ENCODE data around the gene SP8. TPM values are rescaled to one million over a fixed set of nuclear protein-coding genes. Genes with fewer than 3 reads are reported as not detected.

Gene SP8
- total RNA-seq, 2 donors from 2014 or later: 3.3 to 5.2 TPM

DNA sequence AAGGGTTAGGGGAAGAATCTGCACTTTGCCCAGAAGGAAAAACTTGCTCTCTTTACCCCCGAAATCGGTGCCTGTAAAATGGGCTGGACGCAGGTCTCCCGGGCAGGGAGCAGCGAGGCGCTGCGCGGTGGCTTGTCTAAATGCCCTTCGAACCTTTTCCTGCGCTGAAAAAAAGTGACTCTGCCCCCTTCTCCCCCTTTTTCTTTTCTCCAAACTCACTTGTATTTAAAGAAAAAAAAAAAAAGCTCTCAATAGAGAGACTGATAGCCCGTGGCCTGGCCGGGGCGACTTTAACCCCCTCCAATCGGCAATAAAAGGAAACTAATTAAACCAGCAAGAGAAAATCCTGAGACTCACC lies 286 bp downstream of the SP8 start:
- Histone ChIP-seq H3K27ac (ENCODE audit: low read depth, low read length) (no peak overlapping the region), H3K9ac (ENCODE audit: extremely low read depth, low read length, poor library complexity, severe bottlenecking) (peak overlapping the region; percentile 75), H3K36me3 (ENCODE audit: control insufficient read depth, insufficient read depth, low read length) (no peaks in the 10 kb centered on the region), H3K4me3 (ENCODE audit: low read length) (peak overlapping the region; percentile 91), H3K27me3 (ENCODE audit: control insufficient read depth, insufficient read depth, low read length, poor library complexity, severe bottlenecking) (peaks cover 36% of the 10 kb centered on the region), H3K9me3 (ENCODE audit: control insufficient read depth, low read length) (no peaks in the 10 kb centered on the region), H3K4me1 (ENCODE audit: control insufficient read depth, insufficient read depth, low read length) (peaks cover 6% of the 10 kb centered on the region)
- no peak for DNase-seq
- TF ChIP-seq, protein P1, sequence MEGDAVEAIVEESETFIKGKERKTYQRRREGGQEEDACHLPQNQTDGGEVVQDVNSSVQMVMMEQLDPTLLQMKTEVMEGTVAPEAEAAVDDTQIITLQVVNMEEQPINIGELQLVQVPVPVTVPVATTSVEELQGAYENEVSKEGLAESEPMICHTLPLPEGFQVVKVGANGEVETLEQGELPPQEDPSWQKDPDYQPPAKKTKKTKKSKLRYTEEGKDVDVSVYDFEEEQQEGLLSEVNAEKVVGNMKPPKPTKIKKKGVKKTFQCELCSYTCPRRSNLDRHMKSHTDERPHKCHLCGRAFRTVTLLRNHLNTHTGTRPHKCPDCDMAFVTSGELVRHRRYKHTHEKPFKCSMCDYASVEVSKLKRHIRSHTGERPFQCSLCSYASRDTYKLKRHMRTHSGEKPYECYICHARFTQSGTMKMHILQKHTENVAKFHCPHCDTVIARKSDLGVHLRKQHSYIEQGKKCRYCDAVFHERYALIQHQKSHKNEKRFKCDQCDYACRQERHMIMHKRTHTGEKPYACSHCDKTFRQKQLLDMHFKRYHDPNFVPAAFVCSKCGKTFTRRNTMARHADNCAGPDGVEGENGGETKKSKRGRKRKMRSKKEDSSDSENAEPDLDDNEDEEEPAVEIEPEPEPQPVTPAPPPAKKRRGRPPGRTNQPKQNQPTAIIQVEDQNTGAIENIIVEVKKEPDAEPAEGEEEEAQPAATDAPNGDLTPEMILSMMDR (conservative IDR thresholded peaks at IDR 0.05): no peak
- peaks cover 43% of the 10 kb centered on the region for H3K4me1 Mint-ChIP-seq
- peak overlapping the region; percentile 76 for H3K4me3 Mint-ChIP-seq
- H3K27ac Mint-ChIP-seq: peak overlapping the region; percentile 54
- peaks cover 50% of the 10 kb centered on the region for H3K27me3 Mint-ChIP-seq (ENCODE audit: insufficient read depth)
- no peaks in the 10 kb centered on the region for H3K36me3 Mint-ChIP-seq (ENCODE audit: low read depth)
- no peaks in the 10 kb centered on the region for H3K9me3 Mint-ChIP-seq
- 0% methylated on average over 14 of the region's 14 CpGs; no CpG with 5 or more reads in 1 of the 2 experiments for WGBS, 2 experiments (ENCODE audit: insufficient coverage in 1 of 2, insufficient read length in 1 of 2)

DNA sequence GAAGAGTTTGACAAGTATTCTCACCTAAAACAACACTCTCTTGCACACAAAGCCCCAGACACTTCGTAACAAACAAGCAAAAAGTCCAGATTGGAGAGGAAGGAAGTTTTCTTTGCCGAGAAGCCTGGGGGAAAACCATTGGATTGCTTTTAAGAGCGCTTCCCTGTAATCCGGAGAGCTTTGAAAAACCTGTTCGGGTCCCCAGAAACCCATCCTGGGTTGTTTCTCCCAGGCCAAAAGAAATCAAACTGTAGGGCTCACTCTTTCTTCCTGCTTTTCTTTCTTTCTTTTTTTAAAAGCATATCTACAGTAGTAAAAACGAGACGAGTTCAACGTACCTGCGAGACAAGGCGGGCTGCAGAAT lies 655 bp downstream of the SP8 start:
- Mint-ChIP-seq H3K9me3 (no peaks in the 10 kb centered on the region), H3K4me3 (peak overlapping the region; percentile 76), H3K36me3 (ENCODE audit: low read depth) (no peaks in the 10 kb centered on the region), H3K27ac (peak overlapping the region; percentile 54), H3K4me1 (peaks cover 41% of the 10 kb centered on the region), H3K27me3 (ENCODE audit: insufficient read depth) (peaks cover 46% of the 10 kb centered on the region)
- peak overlapping the region; percentile 91 for H3K4me3 ChIP-seq (ENCODE audit: low read length)
- DNase-seq: no peak
- TF ChIP-seq, protein P1 (conservative IDR thresholded peaks at IDR 0.05): no peak
- H3K27ac ChIP-seq (ENCODE audit: low read depth, low read length): no peak overlapping the region
- H3K4me1 ChIP-seq (ENCODE audit: control insufficient read depth, insufficient read depth, low read length): peaks cover 6% of the 10 kb centered on the region
- no peaks in the 10 kb centered on the region for H3K9me3 ChIP-seq (ENCODE audit: control insufficient read depth, low read length)
- H3K27me3 ChIP-seq (ENCODE audit: control insufficient read depth, insufficient read depth, low read length, poor library complexity, severe bottlenecking): peaks cover 32% of the 10 kb centered on the region
- WGBS, 2 experiments (ENCODE audit: insufficient coverage in 1 of 2, insufficient read length in 1 of 2): 0 to 2% methylated on average over 8 to 10 of the region's 10 CpGs
- peak overlapping the region; percentile 75 for H3K9ac ChIP-seq (ENCODE audit: extremely low read depth, low read length, poor library complexity, severe bottlenecking)
- no peaks in the 10 kb centered on the region for H3K36me3 ChIP-seq (ENCODE audit: control insufficient read depth, insufficient read depth, low read length)

DNA sequence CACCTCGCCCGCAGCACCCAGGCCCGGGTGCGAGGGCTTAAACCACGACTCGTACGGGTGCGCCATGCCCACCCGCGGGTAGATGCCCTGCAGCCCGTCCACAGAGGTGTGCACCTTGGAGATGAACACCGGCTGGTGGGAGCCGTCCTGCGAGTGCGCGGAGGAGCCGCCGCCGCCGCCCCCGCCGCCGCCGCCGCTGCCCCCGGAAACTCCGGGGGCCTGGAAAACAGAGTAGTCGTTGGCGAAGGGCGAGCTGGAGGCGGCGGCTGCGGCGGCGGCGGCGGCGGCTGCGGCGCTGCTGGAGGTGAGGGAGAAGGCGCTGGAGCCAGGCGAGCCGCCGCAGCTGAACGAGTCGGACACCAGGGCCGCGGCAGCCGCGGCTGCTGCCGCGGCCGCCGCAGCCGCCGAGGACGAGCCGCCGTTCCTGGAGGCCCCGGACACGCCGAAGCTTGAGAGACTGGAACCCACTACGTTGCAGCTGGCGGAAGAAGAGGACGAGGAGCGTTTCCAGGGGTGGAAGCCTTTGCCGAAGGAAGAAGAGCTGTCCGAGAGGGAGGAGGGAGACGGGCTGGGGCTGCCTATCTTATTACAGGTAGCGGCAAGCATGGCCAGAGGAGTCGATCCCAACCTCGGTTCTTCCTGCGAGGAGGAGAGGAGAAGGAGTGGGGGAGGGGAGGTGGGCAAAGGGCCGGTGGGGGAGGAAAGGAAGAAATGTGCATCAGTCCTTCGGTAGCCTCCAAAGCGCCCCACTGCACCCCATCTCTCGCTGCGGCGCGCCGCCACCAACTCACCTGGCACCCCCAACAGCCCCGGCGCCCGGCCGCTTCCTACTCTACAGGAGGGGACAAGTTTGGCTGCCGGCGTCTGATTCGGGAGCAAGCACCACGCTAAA lies 1.3 kb downstream of the SP8 start:
- Mint-ChIP-seq H3K27ac (peak overlapping the region; percentile 54), H3K27me3 (ENCODE audit: insufficient read depth) (peaks cover 41% of the 10 kb centered on the region)

More for the DNA sequence above, 1.3 kb downstream of the SP8 start:
- Histone ChIP-seq H3K27me3 (ENCODE audit: control insufficient read depth, insufficient read depth, low read length, poor library complexity, severe bottlenecking) (peaks cover 26% of the 10 kb centered on the region), H3K4me3 (ENCODE audit: low read length) (peak overlapping the region; percentile 91), H3K27ac (ENCODE audit: low read depth, low read length) (no peak overlapping the region), H3K36me3 (ENCODE audit: control insufficient read depth, insufficient read depth, low read length) (no peaks in the 10 kb centered on the region), H3K9ac (ENCODE audit: extremely low read depth, low read length, poor library complexity, severe bottlenecking) (peak overlapping the region; percentile 75), H3K9me3 (ENCODE audit: control insufficient read depth, low read length) (no peaks in the 10 kb centered on the region), H3K4me1 (ENCODE audit: control insufficient read depth, insufficient read depth, low read length) (peaks cover 6% of the 10 kb centered on the region)
- TF ChIP-seq, protein P1 (conservative IDR thresholded peaks at IDR 0.05): peak; percentile 5
- H3K9me3 Mint-ChIP-seq: no peaks in the 10 kb centered on the region
- peak overlapping the region; percentile 76 for H3K4me3 Mint-ChIP-seq
- 0 to 1% methylated on average over 22 to 88 of the region's 89 CpGs for WGBS, 2 experiments (ENCODE audit: insufficient coverage in 1 of 2, insufficient read length in 1 of 2)
- H3K4me1 Mint-ChIP-seq: peaks cover 46% of the 10 kb centered on the region
- DNase-seq: peak; percentile 85
- no peaks in the 10 kb centered on the region for H3K36me3 Mint-ChIP-seq (ENCODE audit: low read depth)

Measured in endodermal cell (in vitro differentiated cells).